ENCODE data around the gene PEX26.
A peak's percentile ranks its signal among the peaks of the same experiment; 100 is the strongest.

PEX26 gene

DNA sequence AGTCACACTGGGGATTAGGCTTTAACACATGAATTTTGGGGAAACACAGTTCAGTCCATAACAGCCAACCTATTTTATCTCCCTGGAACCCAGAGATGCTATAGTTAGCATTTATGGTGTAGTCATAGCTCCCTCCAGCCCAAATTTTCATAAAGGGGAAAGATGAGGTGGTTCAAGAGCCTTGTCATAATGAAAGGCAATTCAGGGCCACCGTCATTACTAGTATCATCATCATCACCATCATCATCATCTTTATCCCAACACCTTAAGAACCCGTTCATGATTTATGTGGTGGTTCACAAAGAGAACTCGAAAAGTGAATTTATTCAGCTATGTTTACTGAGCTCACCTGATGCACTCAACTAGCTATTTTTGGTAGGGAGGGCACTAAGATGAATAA lies 30.4 kb downstream of the PEX26 start:
- TF ChIP-seq, protein P1, sequence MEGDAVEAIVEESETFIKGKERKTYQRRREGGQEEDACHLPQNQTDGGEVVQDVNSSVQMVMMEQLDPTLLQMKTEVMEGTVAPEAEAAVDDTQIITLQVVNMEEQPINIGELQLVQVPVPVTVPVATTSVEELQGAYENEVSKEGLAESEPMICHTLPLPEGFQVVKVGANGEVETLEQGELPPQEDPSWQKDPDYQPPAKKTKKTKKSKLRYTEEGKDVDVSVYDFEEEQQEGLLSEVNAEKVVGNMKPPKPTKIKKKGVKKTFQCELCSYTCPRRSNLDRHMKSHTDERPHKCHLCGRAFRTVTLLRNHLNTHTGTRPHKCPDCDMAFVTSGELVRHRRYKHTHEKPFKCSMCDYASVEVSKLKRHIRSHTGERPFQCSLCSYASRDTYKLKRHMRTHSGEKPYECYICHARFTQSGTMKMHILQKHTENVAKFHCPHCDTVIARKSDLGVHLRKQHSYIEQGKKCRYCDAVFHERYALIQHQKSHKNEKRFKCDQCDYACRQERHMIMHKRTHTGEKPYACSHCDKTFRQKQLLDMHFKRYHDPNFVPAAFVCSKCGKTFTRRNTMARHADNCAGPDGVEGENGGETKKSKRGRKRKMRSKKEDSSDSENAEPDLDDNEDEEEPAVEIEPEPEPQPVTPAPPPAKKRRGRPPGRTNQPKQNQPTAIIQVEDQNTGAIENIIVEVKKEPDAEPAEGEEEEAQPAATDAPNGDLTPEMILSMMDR (IDR thresholded peaks at IDR 0.05): no peak
- no peaks in the 10 kb centered on the region for H3K27me3 ChIP-seq
- peaks cover 0 to 28% (median 17%) of the 10 kb centered on the region in 4 donors for H3K4me1 ChIP-seq

DNA sequence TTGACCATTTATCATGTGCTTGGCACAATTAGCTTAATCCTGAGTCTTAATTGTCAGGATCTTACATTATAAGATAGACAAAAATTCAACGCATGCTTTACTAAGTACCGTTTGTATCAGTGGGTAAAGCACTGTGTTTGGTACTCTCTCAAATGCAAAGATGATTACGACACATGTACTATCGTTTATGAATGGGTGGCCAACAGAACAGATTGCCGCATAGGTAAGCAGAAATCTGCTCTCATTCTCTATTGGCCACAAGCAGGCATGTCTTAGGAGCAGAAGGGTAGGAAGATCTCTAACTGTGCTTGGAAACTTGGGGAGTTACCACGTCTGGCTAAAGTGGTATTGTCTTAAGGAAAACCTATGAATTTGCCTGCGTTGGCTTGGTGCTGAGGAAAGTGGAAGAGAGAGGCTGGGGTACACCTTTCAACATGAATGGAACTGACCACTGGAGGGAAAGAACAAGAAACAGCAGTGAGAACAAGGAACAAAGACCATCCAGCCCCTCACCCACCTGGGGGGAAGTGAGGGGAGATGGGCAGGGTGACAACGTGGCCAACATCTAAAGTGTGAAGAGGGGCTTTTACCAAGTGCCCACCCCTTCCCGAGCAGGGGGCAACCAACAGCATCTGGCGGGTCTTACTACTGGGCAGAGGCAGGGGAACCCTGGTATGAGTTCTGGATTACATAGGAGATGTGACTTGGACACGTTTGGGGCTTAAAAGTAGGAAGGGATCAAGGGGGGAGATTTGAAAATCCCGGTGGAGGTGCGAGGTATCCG lies 31.8 kb downstream of the PEX26 start:
- H3K9me3 ChIP-seq: no peaks in the 10 kb centered on the region
- H3K4me1 ChIP-seq: peaks cover 0 to 33% (median 17%) of the 10 kb centered on the region in 4 donors
- DNase-seq: no peak
- H3K36me3 ChIP-seq: no peaks in the 10 kb centered on the region
- TF ChIP-seq, protein P1 (IDR thresholded peaks at IDR 0.05): no peak
- H3K4me3 ChIP-seq: peak overlapping the region; percentile 50 to 67
- peak overlapping the region; percentile 58 to 69 for H3K27ac ChIP-seq
- intact Hi-C loops (cut with DNase I; ENCODE audit: low total_unique reads): no loop called here
- H3K27me3 ChIP-seq: no peaks in the 10 kb centered on the region

More for the DNA sequence above, 30.4 kb downstream of the PEX26 start:
- Histone ChIP-seq H3K27ac (no peak overlapping the region), H3K9me3 (no peaks in the 10 kb centered on the region), H3K4me3 (no peak overlapping the region), H3K36me3 (no peaks in the 10 kb centered on the region)
- intact Hi-C loops (cut with DNase I; ENCODE audit: low total_unique reads): no loop called here
- no peak for DNase-seq

DNA sequence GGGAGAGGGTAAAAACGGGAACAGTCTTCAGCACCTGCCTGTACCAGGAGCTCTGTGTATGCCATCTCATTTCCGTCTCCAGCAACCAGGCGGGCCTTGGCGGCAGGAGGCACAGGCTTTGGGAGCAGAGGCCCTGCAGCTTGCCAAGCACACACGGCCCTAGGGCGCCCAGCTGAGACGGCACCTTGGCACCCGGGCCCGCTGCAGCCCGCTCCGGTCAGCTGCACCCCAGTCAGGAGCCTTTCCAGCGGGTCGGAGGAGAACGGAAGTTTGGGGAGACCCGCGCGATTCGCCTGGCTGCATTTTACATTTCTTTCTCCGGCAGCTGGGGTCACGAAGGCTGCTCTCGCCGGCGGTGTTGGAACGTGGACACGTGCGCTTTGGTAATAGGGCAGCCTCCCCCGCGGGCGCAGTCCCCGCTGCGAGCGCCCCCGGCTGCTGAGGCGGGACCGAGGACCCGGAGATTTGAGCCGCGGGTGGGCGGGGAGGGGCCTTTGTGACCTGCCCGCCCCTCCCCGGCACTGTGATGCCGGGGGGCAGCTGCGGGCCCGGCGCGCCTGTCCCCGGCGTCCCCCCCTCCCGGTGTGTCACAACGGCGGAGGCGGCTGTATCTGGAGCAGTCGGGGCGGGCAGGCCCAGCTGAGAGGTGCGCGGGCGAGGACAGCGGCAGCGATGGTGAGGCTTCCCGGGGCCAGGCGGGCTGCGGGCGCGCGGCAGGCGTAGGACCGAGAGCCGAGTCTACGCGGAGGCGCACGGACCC lies 32.6 kb downstream of the PEX26 start, which contains the start of gene TUBA8:
Gene TUBA8 (plus strand): TSS at position 616 of the 760 bp plus-strand sequence. CDS start 57 bp downstream, at position 673.
- Histone ChIP-seq H3K27me3 (no peaks in the 10 kb centered on the region), H3K4me3 (peak within 1 kb of the TSS; percentile 50 to 67), H3K9me3 (no peaks in the 10 kb centered on the region), H3K27ac (peak within 1 kb of the TSS; percentile 58 to 69), H3K4me1 (peaks cover 0 to 35% (median 17%) of the 10 kb centered on the region in 4 donors), H3K36me3 (no peaks in the 10 kb centered on the region)
- peak in 1 of 2 donors; percentile 47 for DNase-seq
- intact Hi-C loops (cut with DNase I; ENCODE audit: low total_unique reads): no loop called here
- TF ChIP-seq, protein P1 (IDR thresholded peaks at IDR 0.05): no peak

DNA sequence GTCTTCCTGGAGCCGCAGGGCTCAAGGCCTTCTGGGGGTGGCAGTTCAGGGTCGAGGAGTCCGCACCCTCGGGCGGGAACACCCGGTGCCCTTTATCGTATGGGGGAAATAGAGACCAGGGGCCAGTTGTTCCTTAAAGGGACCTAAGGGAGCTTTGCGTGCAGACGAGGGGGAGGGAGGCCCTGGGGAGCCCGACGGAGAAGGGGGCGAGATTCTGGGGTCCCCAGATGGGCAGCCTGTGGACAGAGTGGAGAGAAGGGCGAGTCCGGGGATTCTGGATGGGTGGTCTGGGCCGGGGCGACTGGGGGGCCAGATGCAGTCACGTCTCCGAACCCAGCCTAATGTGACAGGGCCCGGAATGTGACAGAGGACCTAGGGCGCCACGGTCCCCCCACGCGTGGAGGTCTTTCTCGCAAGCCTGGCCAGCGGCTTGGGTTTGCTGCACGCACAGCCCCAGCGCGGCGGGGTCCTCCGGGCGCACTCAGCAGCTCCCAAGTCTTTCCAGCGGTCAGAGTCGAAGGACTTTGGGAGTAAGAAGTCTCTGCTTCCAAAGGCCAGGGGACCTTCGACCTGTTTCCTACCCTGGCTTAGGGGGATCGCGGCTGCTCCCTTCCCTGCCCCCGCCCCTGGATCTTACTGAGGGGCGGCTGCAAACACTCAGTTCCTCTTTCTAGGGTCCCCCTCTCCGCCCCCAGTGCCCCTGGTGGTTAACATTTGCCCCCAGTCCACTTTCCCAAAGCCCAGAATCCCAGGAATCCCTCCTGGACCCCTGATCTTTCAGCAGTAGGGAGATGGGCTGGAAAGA lies 33.4 kb downstream of the PEX26 start:
- H3K4me1 ChIP-seq: peaks cover 0 to 41% (median 17%) of the 10 kb centered on the region in 4 donors
- peak overlapping the region; percentile 50 to 67 for H3K4me3 ChIP-seq
- H3K36me3 ChIP-seq: no peaks in the 10 kb centered on the region
- intact Hi-C loops (cut with DNase I; ENCODE audit: low total_unique reads): no loop called here
- H3K9me3 ChIP-seq: no peaks in the 10 kb centered on the region
- no peaks in the 10 kb centered on the region for H3K27me3 ChIP-seq
- TF ChIP-seq, protein P1 (IDR thresholded peaks at IDR 0.05): no peak
- DNase-seq: no peak
- peak overlapping the region; percentile 58 to 69 for H3K27ac ChIP-seq

DNA sequence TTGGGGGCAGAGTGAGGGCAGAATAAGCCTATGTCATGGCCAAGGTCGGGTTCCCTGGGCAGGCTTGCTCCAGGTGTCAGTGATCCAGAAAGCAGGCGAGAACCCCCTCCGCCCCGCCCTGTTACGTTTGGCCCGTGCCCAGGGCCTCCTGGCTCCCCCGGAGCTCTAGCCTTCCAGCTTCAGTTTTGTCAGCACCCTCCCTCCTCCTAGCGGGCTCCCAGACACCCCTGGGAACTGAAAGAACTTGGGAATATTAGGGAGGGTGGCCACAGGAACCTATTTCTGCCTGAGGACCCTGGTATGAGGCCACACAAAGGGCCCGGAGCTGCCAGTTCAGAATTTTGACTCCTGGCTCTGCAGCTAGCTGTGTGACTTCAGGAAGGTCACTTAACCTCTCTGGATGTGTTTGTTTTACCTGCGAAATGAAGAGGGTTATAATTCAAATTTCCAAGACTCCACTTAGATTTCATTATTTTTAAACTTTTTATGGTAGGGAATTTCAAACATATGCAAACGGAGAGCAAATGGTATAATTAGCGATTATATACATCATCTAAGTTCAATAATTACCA lies 34.1 kb downstream of the PEX26 start:
- no peaks in the 10 kb centered on the region for H3K27me3 ChIP-seq
- no peak for DNase-seq
- peak overlapping the region in 1 of 2 donors; percentile 69 for H3K27ac ChIP-seq
- H3K4me1 ChIP-seq: peaks cover 0 to 41% (median 17%) of the 10 kb centered on the region in 4 donors
- no peaks in the 10 kb centered on the region for H3K36me3 ChIP-seq
- TF ChIP-seq, protein P1 (IDR thresholded peaks at IDR 0.05): no peak
- H3K4me3 ChIP-seq: peak overlapping the region; percentile 50 to 67
- intact Hi-C loops (cut with DNase I; ENCODE audit: low total_unique reads): no loop called here
- H3K9me3 ChIP-seq: no peaks in the 10 kb centered on the region

Measured in tibial artery (tissue), 4 donors.